Erythroblast (primary cell): ENCODE results near the gene WDFY3.

ENCODE experiments used
- GATA1 ChIP-seq: IDR thresholded peaks from 2 replicates; pipeline ENCODE4 v1.6.1; 2011; ENCODE audit warnings: low read depth, mild to moderate bottlenecking, control low read depth, low read length, moderate library complexity
- POLR2A ChIP-seq: IDR thresholded peaks from 2 replicates; pipeline ENCODE4 v1.6.1; 2011; ENCODE audit warnings: mild to moderate bottlenecking, low read length

GRCh38 chr4:84661191-84661939 lies 305.1 kb downstream of the WDFY3 start:
- TF ChIP-seq POLR2A (no peak), GATA1 (no peak)
